ENCODE measurements around the gene DNAH9. TPM values are rescaled to one million over a fixed set of nuclear protein-coding genes. Genes with fewer than 3 reads are reported as not detected.

The DNAH9 gene
- total RNA-seq, 1 donor from 2014 or later, result 0.08 TPM

DNA sequence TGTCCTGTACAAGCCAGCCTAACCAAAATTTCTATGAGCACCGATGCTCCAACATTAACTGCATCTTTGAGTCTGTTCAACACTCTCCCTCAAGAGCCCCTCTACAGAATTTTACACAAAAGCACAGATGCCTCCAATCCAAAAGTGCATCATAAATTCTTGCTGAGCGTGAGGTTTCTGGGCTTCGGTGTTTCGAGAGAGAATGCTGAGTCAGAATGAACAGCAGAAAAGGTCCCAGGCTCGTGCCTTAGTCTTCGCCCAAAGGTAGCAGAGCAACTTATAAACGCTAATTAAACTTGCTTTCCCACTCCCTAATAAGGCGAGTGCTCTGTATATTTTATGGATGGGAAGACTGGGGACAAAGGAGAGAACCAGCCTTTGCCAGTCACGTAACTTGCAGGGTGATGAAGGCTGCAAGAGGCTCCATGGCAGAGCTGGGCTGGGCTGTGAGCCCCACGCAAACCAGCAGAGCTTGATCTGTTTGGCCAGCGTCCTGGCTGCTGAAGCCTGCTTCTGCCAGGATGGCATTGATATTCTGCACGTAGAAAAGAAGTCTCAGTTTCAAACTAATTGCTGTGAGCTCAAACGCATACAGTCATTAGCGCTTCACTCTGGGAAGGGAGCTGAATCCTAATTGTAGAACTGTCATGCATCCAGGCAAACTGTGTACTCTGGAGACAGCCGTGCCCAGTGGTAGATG lies 138.5 kb downstream of the DNAH9 start:
- TF ChIP-seq, protein P1, sequence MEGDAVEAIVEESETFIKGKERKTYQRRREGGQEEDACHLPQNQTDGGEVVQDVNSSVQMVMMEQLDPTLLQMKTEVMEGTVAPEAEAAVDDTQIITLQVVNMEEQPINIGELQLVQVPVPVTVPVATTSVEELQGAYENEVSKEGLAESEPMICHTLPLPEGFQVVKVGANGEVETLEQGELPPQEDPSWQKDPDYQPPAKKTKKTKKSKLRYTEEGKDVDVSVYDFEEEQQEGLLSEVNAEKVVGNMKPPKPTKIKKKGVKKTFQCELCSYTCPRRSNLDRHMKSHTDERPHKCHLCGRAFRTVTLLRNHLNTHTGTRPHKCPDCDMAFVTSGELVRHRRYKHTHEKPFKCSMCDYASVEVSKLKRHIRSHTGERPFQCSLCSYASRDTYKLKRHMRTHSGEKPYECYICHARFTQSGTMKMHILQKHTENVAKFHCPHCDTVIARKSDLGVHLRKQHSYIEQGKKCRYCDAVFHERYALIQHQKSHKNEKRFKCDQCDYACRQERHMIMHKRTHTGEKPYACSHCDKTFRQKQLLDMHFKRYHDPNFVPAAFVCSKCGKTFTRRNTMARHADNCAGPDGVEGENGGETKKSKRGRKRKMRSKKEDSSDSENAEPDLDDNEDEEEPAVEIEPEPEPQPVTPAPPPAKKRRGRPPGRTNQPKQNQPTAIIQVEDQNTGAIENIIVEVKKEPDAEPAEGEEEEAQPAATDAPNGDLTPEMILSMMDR (IDR thresholded peaks at IDR 0.05; ENCODE audit: borderline replicate concordance), result no peak
- no peak for DNase-seq
- intact Hi-C loops (cut with micrococcal nuclease), result no loop called here
- H3K4me3 ChIP-seq, result no peak overlapping the region
- H3K4me1 ChIP-seq, result no peaks in the 10 kb centered on the region
- no peaks in the 10 kb centered on the region for H3K9me3 ChIP-seq (replicated peaks)
- H3K27ac ChIP-seq (replicated peaks), result no peak overlapping the region
- peaks cover 5% of the 10 kb centered on the region for H3K27me3 ChIP-seq (ENCODE audit: low read depth)
- H3K36me3 ChIP-seq, result no peaks in the 10 kb centered on the region

DNA sequence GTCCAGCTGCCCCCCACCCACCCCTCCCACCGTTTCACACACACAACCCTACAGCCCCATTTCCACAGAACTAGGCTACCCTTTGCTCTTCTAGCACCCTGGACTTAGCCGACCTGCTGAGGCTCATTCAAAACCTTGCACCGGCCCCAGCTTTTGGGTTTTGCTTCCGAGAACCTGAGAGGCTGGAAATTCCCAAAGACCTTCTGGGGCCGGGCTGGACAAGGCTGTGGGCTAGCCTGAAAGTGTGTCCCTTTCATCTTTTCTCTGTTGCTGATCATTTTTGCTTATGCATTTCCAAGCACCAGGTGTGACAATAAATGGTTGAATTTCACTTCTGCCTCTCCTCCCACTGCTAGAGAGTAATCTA lies 139.0 kb downstream of the DNAH9 start:
- intact Hi-C loops (cut with micrococcal nuclease), result no loop called here
- Histone ChIP-seq H3K4me3 (no peak overlapping the region), H3K4me1 (no peaks in the 10 kb centered on the region), H3K27ac (replicated peaks) (no peak overlapping the region), H3K36me3 (no peaks in the 10 kb centered on the region), H3K9me3 (replicated peaks) (no peaks in the 10 kb centered on the region), H3K27me3 (ENCODE audit: low read depth) (peaks cover 5% of the 10 kb centered on the region)
- DNase-seq, result no peak
- TF ChIP-seq, protein P1 (IDR thresholded peaks at IDR 0.05; ENCODE audit: borderline replicate concordance), result no peak

DNA sequence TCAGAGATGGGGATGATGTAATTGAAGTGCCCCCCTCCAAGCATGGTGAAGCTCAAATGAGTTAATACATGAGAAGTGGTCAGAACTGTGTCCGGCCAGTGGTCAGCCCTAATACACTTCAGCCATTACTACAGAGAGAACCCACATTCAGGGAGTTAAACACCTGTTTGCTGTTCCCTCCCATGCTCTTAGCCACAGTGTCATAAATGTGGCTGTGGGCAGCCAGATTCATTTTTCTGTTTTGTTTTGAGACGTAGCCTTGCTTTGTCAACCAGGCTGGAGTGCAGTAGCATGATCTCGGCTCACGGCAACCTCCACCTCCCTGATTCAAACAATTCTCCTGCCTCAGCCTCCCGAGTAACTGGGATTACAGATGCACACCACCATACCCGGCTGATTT lies 139.9 kb downstream of the DNAH9 start:
- Histone ChIP-seq H3K36me3 (no peaks in the 10 kb centered on the region), H3K4me1 (no peaks in the 10 kb centered on the region), H3K27me3 (ENCODE audit: low read depth) (peaks cover 5% of the 10 kb centered on the region), H3K4me3 (no peak overlapping the region), H3K27ac (replicated peaks) (no peak overlapping the region), H3K9me3 (replicated peaks) (no peaks in the 10 kb centered on the region)
- intact Hi-C loops (cut with micrococcal nuclease), result no loop called here
- no peak for DNase-seq
- TF ChIP-seq, protein P1 (IDR thresholded peaks at IDR 0.05; ENCODE audit: borderline replicate concordance), result no peak

DNA sequence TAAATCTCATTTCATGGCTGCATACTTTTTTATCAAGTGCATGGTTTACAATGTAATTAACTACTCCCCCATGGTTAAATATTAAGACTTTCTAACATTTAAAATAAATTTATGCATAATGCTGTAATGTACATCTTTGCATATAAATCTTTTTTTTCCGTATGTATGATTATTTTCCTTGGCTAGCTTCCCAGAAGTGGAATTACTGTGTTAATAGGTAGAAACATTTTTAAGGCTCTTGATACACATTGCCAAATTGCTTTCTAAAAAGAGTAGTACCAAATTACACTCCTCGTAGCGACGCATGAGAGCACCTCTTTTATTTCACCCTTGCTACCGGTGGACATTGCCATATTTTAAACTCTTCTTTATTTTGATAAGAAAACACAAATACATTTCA lies 141.1 kb downstream of the DNAH9 start:
- Histone ChIP-seq H3K4me3 (no peak overlapping the region), H3K4me1 (no peaks in the 10 kb centered on the region), H3K27me3 (ENCODE audit: low read depth) (peaks cover 10% of the 10 kb centered on the region), H3K27ac (replicated peaks) (no peak overlapping the region), H3K36me3 (no peaks in the 10 kb centered on the region), H3K9me3 (replicated peaks) (no peaks in the 10 kb centered on the region)
- intact Hi-C loops (cut with micrococcal nuclease), result no loop called here
- TF ChIP-seq, protein P1 (IDR thresholded peaks at IDR 0.05; ENCODE audit: borderline replicate concordance), result no peak
- DNase-seq, result no peak

DNA sequence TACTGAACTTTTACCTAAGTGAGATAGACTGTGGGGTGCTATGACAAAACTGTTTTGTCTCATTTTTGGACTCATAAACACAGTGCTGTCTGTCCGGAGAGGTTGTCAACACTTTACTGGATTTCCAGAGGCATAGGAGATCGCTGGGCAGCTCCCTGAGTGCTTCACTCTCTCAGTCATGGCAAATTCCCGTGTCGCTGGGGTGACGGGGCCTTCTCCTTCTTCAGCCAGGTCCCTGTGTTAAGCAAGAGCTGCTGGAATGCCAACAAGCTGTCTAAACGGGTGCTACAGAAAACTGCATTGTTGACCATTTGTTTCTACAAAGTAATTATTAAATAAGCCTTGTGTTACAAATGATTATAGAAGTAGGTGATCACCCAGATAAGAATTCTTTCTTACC lies 141.6 kb downstream of the DNAH9 start:
- Histone ChIP-seq H3K27me3 (ENCODE audit: low read depth) (peaks cover 11% of the 10 kb centered on the region), H3K4me3 (no peak overlapping the region), H3K4me1 (no peaks in the 10 kb centered on the region), H3K27ac (replicated peaks) (no peak overlapping the region), H3K9me3 (replicated peaks) (no peaks in the 10 kb centered on the region), H3K36me3 (no peaks in the 10 kb centered on the region)
- DNase-seq, result no peak
- TF ChIP-seq, protein P1 (IDR thresholded peaks at IDR 0.05; ENCODE audit: borderline replicate concordance), result no peak
- intact Hi-C loops (cut with micrococcal nuclease), result no loop called here
